NCI-H2107 treated with DMSO at 0.1 percent for 48 hours (cell line): ENCODE results near the gene NGDN.

ENCODE experiments used
- DNase-seq: peaks from one replicate; lab custom pipeline; 2025; ENCODE audit not compliant: unreplicated experiment; lab: John Stamatoyannopoulos, UW

The NGDN gene

DNA sequence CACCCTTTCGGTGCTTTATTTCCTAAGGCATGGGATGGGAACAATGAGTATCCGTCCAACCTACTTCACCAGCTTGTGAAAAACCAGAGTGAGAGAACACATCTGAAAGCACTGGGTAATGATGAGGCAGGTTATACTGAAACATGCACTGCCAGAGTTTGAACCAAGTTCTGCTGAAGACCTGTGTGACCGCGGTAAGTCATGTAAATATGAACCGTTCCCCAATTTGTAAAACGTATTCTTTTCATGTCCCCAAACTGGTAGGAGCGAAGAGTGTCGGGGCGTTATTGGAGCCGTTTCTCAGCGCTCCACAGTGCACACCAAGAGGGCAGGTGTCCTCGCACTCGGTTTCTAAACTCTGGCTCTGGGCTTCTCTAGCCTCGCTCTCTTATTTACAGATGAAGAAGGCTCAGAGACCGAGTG, 788 bp upstream of the NGDN start:
- DNase-seq = no peak

DNA sequence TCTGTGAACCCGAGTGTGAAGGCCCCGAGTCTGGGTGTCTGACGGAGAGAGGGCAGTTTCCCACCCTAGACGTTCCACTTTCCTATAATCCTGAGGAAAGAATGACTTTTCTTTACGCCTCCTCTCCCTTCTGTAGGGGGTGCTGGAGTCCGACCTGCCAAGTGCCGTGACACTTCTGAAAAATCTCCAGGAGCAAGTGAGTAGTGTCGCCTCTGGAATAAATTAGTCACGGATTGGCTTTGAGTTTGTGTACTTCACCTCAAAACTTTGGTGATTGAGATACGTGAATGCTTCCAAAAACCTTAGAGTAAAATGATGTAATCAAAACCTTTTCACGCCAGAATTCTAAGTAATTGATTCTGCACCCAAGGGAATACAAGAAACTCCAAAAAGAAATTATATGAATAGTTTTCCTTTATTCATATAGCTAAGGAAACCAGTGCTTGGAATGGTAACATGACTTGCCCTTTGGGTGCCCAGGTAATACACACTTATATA, 452 bp downstream of the NGDN start:
- DNase-seq = no peak

DNA sequence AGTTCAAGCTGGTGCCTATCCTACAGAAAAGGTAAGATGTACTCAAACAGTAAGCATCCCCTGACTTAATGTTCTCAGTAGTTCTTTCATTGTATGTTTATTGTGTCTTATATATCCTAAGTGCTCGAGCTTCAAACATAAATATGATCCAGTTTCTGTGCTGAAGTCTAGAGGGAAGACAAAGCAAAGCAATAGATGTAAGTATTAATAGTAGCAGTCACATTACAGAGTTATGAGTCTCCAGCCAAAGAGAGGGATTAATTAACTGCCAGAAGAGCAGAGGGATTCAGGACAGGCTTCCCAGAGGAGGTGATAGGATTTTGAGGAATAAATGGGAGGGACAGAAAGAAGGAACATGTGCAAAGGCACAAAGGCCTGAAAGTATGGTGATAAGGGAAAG, 1.4 kb downstream of the NGDN start:
- no peak for DNase-seq

DNA sequence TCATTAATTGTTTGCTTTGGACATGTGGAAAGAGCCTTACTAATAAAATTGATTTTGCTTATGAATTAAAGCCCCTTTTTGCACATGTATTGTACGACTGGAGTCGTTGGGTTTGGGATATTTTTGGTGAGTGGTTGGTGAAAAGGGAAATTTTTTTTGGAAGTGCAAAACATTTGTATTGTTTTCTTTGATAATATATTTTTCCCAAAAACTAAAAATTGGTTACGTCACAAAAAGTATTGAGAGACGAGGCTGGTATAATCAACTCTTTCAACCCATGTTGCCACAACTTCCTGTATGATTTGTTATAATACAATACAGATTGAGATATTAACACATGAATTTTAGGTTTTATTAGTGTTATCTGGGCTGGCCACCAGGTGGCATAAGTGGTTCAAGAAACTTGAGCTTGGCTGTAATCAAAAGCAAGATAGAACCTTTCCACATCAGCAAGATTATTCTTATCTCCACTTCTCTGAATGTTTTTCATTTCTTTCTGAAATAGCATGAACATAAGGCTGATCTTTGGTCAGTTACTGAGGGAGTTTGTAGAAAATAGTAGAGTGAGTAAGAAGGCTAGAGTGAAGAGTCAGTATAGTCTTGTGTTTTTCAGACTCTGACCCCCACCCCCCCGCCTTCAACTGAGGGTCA, 8.7 kb downstream of the NGDN start:
- DNase-seq = peak; percentile 74

DNA sequence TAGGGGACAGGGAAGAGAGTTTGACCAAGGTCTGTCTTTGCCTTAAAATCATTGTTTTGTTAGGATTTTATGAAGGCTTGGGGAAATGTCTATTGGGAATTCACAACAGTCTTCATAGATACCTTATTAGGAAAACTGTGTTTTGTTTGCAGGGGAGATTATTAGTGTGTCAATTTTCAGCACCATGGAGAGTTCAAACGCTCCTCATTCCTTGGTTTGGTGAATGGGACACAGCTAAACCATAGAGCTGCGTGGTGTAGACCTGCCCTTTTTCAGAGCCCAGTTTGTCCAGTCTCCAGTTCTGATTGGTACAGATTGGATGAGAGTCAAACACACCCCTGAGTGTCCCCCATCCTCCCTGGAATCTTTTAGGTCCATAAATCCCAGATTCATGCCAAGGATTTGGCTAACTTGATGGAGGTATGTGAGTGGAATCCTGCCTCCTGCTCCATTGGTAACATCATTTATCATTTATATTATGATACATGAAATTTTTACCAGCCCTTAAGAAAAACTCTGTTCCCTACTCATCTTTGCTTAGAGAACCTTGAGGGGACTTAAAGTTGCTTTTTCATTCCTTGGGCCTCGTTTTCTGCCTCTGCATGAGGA, 12.0 kb downstream of the NGDN start:
- no peak for DNase-seq

DNA sequence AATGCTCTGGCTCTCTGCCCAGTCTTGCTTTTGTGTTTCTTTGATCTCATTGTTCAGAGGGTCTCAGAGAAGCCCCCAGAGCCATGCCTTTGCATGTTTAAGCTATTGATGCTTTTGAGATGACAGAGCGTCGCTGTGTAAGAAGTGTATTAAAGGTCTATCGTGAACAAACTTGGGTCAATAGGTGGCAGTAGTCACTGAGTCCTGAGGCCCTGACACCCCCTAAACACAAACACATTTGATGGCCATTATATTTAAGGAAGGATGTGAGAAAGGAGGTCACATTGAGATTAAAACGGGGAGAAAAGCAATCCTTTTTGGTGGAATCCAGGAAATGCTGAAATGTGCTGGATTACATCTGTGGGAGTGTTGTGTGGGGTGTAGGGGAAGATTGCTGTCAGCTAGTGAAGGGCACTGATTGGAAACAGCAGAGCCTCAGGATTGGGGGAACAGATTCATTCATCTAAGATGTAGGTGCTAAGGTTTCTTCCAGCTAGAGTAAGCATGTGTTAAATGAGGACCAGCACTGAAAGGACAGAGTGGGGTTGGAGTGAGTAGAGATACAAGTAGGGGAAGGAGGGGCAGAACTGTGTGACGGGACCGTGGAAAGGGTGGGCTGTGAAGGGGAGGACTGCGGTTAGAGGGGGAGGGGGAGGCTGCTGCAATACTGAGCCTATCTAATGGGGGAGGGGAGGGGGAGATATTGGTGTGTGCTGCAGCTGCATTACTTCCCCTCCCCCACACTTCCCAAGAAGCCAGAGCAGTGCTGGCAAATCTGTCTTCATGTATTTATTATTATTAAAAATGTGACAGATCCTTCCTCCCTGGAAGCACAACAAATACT, 12.7 kb downstream of the NGDN start:
- peak; percentile 38 for DNase-seq

DNA sequence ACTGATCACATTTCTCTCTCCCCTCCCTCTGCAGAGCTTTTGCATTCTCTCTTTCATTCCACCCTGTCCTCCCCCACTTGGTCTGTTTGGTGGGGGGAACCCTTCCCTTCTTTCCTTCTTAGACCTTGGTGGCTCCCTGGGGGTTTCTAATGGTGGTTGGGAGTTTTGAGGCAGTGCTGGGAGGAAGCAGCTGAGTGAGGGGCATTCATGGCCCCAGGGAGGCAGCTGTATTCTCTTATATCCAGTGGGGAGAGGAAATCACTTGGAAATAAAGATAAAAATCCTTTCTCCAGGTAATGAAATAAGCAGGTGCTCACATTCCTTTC, 13.3 kb downstream of the NGDN start:
- no peak for DNase-seq

DNA sequence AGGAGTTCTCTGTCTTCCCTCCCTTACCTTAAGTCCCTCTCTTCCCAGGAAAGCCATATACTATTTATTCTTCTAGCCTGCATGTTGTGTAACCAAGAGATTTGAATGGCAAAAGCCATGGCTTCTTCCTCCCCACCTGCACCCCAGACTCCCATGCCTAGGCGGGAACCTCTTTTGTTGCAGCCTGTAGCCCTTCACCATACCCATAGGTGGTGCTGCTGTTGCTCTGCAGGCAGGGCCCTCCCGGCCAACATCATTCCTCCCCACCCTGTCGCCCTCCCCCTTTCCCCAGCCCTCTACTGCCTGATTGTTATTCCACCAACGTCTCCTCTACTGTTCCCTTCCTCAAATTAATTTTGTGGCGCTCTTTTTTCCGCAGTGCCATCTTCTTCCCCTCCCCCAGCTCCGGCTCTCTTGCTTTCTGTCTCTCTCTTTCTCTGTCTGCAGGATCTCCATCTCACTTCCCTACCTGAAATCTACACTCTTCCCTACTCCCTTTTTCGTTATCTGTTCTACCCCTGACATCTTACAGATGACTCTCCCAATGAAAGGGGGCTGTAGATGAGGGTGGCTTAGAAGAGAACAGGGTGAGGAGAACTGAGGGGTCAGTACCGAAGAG, 13.8 kb downstream of the NGDN start:
- DNase-seq = peak; percentile 89

DNA sequence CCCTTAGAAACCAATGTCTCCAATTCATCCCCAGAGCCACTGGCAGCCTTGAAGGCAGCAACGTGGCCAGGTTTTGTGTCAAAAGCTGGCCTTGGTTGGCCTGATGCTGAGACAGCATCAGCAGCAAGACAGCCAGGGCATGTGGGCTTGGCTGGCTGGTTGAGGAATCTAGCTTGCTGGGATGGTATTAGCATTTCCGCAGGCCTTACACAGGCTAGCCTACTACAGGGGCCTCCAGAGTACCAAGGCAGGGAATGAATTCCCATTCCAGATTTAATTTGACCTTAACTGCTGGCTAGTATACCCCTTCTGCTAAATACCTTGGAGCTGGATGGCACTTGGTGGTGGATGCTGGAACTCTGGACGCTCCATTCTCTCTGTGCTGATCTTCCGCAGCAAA, 15.8 kb downstream of the NGDN start:
- no peak for DNase-seq

DNA sequence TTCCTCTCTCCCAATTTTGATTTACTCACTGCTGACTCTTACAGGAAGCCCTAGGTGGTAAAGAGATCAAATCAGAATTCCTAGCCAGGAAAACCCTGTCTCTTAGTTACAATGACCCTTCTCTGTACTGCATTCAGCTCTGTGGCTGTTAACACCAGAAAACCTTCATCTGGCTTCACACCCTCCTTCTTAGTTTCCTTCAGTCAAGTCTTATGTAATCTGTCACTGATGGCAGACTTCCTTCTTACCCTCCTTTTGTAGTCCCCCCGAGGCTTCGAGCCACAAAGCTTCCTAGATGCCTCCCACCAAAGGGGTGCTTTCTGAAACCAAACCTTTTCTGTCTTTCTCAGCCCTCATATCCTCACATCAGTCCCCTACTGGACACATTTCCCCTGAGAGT, 16.5 kb downstream of the NGDN start:
- no peak for DNase-seq

DNA sequence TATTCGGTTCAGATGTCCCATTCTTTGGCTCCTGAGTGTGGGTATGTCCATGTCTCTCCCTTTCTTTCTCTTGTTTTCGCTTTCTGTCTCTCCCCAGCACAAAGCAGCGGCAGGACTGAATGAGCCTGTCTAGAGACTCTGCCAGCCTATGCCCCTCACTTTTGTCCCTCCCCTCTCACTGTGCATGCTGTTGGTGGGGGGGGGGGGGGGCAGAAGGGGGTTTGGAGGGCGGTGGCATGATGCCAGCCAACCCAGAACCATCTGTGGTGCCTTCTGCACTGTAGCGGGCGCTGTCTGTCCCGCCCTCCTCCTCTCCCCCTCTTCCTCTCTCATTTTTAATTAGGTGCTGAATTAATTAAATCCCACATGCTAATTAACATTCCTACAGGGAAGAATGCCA, 17.7 kb downstream of the NGDN start:
- DNase-seq = no peak

DNA sequence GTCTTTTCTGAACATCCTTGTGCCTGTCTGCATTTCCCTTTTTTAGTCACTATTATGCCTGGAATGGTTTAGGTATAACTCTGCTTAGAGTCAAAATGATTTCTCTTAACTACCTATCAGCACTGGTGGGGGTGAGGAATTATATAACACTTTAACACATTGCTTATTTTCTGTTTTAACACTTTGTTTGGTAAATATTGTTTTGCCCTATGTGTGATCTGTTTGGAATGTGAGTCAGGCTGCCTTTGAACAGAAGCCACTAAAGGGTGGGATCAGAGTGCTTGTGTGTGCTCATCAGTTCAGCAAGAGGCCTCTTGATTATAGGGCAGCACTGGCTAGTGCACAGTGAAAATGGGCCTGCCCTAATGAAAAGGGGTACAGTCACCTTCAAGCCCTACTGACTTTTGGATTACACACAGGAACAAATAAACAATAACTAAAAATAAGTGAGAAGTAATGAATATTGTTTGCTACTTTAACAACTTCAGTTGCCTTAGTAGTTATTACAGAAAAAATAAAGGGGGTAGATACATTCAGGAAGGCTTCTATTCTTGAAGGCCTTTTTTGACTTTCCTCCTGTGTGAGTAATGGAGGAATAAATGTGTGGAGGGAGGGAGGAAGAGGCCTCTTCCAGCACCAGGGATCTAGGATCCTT, 23.2 kb downstream of the NGDN start:
- no peak for DNase-seq

DNA sequence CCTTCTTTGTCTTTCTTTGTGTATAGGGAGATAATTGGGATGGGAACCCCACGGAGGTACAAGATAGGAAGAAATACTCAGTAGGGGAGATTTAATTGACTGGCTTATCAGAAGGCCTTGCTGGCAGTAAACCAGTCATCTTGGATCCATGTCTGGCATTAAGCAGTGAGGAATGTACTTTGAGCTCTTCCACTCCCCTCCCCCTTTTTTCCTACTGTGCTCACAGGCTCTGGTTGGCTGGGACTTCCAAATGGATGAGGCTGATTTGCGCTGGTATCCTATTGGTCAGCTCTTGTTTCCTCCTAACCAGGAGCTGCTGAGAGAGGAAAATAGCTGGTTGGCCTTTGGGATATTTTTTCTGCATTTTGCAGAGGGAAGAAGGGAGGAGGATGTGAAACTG, 24.7 kb downstream of the NGDN start:
- no peak for DNase-seq

DNA sequence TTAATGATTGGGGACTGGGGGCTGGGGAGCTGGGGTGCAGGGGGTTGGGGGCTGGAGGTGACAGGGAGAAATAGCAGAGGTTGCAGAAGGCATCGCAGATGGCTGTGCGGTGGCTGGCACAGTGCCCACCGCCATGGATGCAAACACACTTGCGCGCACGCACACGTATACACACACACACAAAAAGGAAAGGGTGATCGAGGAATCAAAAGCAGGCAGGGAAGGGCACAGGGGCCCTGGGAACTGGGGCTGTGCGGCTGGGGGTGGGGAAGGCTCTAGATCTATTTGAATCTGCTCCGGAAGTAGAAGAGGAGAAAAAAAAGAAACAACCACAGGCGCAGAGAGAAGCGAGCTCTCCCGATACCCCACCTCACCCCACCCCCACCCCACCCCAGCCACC, 42.7 kb downstream of the NGDN start:
- DNase-seq = peak; percentile 87

DNA sequence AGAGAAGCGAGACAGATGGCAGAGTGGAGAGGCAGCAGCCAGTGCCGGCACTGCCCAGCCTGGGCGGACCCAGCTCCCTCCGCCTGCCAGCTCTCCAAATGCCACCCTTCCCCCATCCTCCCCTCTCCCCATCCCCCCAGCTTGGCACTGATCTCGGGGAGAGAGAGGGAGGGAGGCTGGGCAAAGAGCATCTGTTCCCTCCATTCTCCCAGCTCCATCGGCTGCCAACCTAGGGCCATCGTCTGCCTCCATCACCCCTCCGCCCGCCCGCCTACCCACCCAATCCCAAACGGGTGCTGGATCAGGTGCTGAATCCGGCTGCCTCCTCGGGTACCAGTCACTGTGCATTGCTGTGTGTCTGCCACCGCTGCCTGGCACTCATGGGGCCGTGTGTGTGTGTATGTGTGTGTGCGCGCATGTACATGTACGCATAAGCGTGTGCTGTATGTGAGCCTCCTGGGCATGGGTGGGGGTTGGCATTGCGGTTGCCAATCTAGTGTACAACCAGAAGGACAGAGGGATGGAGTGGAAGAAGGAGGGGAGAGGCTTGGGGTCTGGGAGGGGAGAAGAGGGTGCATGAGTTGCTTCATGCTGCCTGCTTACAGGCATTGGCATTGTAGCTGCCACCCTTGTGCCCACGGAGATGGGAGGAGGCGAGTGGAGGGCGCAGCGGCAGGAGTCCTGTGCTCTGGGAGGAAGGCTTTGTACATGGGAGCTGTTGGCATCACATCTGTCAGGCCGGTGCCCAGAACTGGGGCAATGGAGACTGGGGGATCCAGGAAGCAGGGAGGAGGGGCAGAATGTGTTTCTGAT, 43.7 kb downstream of the NGDN start:
- DNase-seq = peak; percentile 77

DNA sequence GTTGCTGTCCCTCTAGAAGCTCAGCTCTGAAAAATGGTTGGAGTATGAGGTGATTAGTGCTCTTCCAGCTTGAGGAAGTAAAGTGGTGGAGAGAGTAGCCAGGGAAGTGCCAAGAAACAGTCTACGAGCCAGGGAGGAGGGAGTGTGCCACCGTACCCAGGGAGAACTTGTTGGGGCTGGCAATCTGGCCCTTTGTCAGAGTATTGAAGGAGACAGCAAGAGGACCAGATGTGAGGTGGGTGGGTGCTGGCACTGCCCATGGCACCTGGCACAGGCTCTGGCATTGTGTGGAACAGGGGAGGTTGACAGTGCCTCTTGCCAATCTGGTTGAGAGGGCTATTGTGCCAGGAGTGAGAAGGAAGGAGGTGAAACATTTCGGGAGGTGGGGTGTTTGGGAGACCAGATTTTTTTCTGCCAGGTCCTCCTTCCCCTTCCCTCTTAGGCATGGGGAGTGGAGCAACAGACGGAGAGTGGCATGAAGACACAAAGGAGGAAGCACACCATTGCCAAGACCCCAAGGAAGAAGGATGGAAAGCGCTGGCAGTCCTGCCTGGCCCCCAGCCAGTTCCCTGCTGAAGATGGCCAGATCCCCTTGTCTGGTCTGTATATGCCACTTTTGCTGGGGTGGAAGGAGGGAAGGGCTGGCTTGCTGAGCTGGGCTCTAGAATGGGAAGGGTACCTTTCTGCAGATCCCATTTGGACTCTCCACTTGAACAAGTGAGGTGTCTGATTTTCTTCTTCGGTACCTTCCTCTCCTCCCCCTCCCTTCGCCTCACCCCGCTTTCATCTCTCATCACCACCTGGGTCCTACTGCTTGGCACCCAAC, 44.5 kb downstream of the NGDN start:
- no peak for DNase-seq

DNA sequence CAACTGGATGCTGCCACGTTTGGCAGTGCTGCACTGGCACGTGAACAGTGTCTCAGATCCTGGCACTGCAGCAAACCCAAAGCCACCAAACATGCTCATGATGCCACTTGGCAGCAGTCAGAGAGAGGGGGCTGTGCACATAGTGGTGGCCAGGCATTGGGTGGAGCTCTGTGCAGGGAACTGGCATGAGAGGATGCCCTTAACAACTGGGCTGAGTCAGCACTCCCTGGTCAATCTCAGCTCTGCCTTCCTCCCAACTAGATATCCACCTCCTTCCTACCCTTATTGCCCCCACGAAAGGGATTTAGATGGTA, 45.1 kb downstream of the NGDN start:
- no peak for DNase-seq

DNA sequence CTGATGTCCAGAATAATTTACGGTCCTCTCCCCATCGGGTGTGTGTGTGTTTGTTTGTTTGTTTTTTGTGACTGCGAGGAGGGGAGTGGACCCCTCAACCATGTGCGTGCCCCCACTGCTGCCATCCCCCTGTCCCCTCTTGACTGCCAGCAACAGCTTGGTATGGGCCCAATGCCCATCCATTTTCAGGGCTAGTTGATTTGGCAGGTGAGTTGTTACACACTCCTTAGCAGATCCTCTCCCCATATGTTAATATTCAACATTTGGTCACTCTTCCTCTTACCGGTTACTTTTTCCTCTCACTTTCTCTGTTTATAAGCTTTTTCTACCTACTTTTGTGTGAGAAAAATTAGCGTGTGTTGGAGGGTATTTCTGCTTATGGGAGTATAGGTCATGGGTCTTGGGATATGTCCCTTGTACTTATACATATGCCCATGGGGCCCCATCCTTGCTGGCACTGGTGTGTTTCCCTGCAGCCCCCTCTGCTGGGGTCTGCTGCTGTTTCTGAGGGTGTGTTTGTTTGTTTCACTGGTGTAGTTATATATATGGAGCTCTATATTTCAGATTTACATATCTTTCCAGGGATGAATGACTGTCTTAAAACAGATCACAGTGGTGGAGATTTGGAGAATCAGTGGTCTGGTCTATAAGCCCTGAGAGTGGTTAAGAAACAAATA, 48.3 kb downstream of the NGDN start:
- DNase-seq = no peak

DNA sequence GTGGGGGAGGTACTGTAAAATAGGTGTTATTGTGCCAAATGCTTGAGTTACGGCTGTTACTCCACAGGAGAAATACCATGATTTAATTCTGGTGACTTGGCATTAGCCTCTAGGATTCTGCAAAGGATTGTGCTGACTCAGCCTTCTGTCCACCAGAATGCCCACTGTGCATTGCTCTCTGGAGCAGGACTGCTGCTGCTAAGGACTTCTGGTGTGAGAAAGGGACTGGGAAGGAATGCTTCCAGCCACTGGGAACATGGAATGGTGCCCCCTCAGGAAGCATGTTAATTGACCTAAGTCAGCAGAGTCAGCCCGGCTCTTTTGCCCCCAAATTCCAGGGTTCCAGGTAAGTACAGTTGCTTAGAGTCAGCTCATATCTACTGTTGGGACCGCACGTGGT, 49.2 kb downstream of the NGDN start:
- DNase-seq = no peak
